ENCODE measurements around the gene ATOH8. TPM values are rescaled to one million over a fixed set of nuclear protein-coding genes. Genes with fewer than 3 reads are reported as not detected.

ATOH8 gene
- total RNA-seq, 1 donor from 2014 or later: not detected

DNA sequence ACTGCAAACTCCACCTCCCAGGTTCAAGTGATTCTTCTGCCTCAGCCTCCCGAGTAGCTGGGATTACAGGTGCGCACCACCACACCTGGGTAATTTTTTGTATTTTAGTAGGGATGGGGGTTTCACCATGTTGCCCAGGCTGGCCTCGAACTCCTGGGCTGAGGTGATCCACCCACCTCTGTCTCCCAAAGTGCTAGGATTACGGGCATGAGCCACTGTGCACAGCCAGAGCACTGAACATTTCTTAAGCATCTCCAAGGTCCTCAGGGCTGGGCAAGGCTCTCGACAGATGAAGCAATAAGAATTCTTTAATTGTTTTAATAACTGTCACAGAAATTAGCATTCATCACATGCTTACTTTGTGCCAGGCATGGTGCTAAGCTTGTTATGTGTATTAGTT, 4.1 kb downstream of the ATOH8 start:
- DNase-seq (no peak), ATAC-seq (ENCODE audit: low read depth) (no peak)
- H3K9me3 Mint-ChIP-seq: no peaks in the 10 kb centered on the region
- H3K27ac Mint-ChIP-seq: no peak overlapping the region
- H3K4me3 Mint-ChIP-seq: no peak overlapping the region
- POLR2A ChIA-PET: no interaction called here
- no peak for TF ChIP-seq CTCF (IDR thresholded peaks at IDR 0.05)
- H3K4me1 Mint-ChIP-seq: peaks cover 40% of the 10 kb centered on the region
- H3K36me3 Mint-ChIP-seq (ENCODE audit: low read depth): no peaks in the 10 kb centered on the region
- CTCF ChIA-PET: interaction anchor here (1.0 kb wide), 1 partner anchor 29 kb away, joined by 5 read pairs; no protein-coding TSS in a partner anchor
- intact Hi-C loops (cut with micrococcal nuclease): no loop called here
- H3K27me3 Mint-ChIP-seq: peaks cover 40% of the 10 kb centered on the region

GRCh38 chr2:85758361-85759256, 4.8 kb downstream of the ATOH8 start:
- ChIA-PET POLR2A (no interaction called here), CTCF (no interaction called here)
- Mint-ChIP-seq H3K27me3 (peaks cover 44% of the 10 kb centered on the region), H3K4me1 (peaks cover 41% of the 10 kb centered on the region), H3K9me3 (no peaks in the 10 kb centered on the region), H3K4me3 (no peak overlapping the region), H3K27ac (no peak overlapping the region), H3K36me3 (ENCODE audit: low read depth) (no peaks in the 10 kb centered on the region)
- no peak for TF ChIP-seq CTCF (IDR thresholded peaks at IDR 0.05)
- intact Hi-C loops (cut with micrococcal nuclease): no loop called here
- no peak for ATAC-seq (ENCODE audit: low read depth)
- DNase-seq: no peak

- H3K27ac Mint-ChIP-seq: no peak overlapping the region
- H3K4me3 Mint-ChIP-seq: no peak overlapping the region
- ChIA-PET POLR2A (no interaction called here), CTCF (no interaction called here)
- peaks cover 41% of the 10 kb centered on the region for H3K4me1 Mint-ChIP-seq
- ATAC-seq (ENCODE audit: low read depth) (no peak), DNase-seq (no peak)
- no peak for TF ChIP-seq CTCF (IDR thresholded peaks at IDR 0.05)
- intact Hi-C loops (cut with micrococcal nuclease): no loop called here
- no peaks in the 10 kb centered on the region for H3K36me3 Mint-ChIP-seq (ENCODE audit: low read depth)
- peaks cover 45% of the 10 kb centered on the region for H3K27me3 Mint-ChIP-seq
- no peaks in the 10 kb centered on the region for H3K9me3 Mint-ChIP-seq
These were observed 5.4 kb downstream of the ATOH8 start for GRCh38 chr2:85759257-85759613.

- no peaks in the 10 kb centered on the region for H3K36me3 Mint-ChIP-seq (ENCODE audit: low read depth)
- CTCF ChIA-PET: interaction anchor here (1.5 to 1.6 kb wide), 2 partner anchors 54 to 319 kb away, joined by 3 to 4 read pairs; no protein-coding TSS in a partner anchor
These were observed 6.6 kb downstream of the ATOH8 start for GRCh38 chr2:85760371-85760770.

More at GRCh38 chr2:85760371-85760770, 6.6 kb downstream of the ATOH8 start:
- H3K9me3 Mint-ChIP-seq: no peaks in the 10 kb centered on the region
- POLR2A ChIA-PET: no interaction called here
- peaks cover 38% of the 10 kb centered on the region for H3K4me1 Mint-ChIP-seq
- H3K27me3 Mint-ChIP-seq: peaks cover 48% of the 10 kb centered on the region
- intact Hi-C loops (cut with micrococcal nuclease): no loop called here
- TF ChIP-seq CTCF (IDR thresholded peaks at IDR 0.05): no peak
- no peak overlapping the region for H3K4me3 Mint-ChIP-seq
- DNase-seq (no peak), ATAC-seq (ENCODE audit: low read depth) (no peak)
- H3K27ac Mint-ChIP-seq: no peak overlapping the region
